ENCODE measurements around the gene SLC16A1. TPM values are rescaled to one million over a fixed set of nuclear protein-coding genes. Genes with fewer than 3 reads are reported as not detected.

The SLC16A1 gene
- total and polyA plus RNA-seq, 2 of the 8 experiments (the other 6 are each of a cell fraction or from before 2014, with no cell fraction given): 435 to 545 TPM

DNA sequence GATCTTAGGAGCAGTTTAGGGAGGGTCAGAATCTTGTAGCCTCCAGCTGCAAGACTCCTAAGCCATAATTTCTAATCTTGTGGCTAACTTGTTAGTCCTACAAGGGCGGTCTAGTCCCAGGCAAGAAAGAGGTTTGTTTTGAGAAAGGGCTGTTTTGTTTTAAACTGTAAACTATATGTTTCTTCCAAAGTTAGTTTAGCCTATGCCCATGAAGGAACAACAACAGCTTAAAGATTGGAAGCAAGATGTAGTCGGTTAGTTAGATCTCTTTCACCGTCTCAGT, 62.0 kb downstream of the SLC16A1 start:
- H4K5ac ChIP-seq (ENCODE audit: insufficient read length, low read depth, low read length): no peak overlapping the region
- peaks cover 0 to 7% (median 0%) of the 10 kb centered on the region in 4 experiments; a peak in 1 of 8 replicates for H3K36me3 ChIP-seq (ENCODE audit: control insufficient read depth in 2 of 4, insufficient read depth in 4 of 4, low read length in 3 of 4)
- H3K23me2 ChIP-seq (ENCODE audit: low read depth, low read length): no peaks in the 10 kb centered on the region
- peaks cover 13 to 18% of the 10 kb centered on the region in 2 experiments for H3K9me3 ChIP-seq (ENCODE audit: insufficient read depth in 2 of 2, low read depth in 1 of 2, low read length in 1 of 2)
- H3K27ac ChIP-seq (ENCODE audit: low read depth, low read length): no peak overlapping the region
- POLR2A ChIA-PET (ENCODE audit: partially characterized antibody): interaction anchor here (1.2 to 1.4 kb wide), 2 partner anchors 13 to 17 kb away, joined by 4 to 5 read pairs; no protein-coding TSS in a partner anchor
- no peaks in the 10 kb centered on the region for H3K27me3 ChIP-seq (replicated peaks in 1 of 4; ENCODE audit: control insufficient read depth in 3 of 4, extremely low read depth in 1 of 4, insufficient read depth in 3 of 4, low read length in 3 of 4)
- WGBS, 2 experiments (ENCODE audit: extremely low coverage in 1 of 2, insufficient coverage in 1 of 2, insufficient read length in 1 of 2, insufficient replicate concordance in 2 of 2, low coverage in 1 of 2, low lambda C conversion rate in 2 of 2, missing lambda C conversion rate in 1 of 2): 93% methylated on average over 3 of the region's 3 CpGs; no CpG with 5 or more reads in 1 of the 2 experiments
- no peak overlapping the region for H2AK5ac ChIP-seq (ENCODE audit: low read depth, low read length)
- FAIRE-seq (no peak), DNase-seq (ENCODE audit: low read depth in 1 of 2, low spot score in 2 of 2) (no peak)
- no peak overlapping the region for H3K56ac ChIP-seq (replicated peaks; ENCODE audit: insufficient read length, low read depth, low read length)
- no peak overlapping the region for H3K9ac ChIP-seq (replicated peaks in 1 of 4; ENCODE audit: extremely low read depth in 1 of 4, low read depth in 3 of 4, low read length in 3 of 4)
- no peak overlapping the region for H3K4me2 ChIP-seq (ENCODE audit: insufficient read depth in 1 of 2, low read depth in 2 of 2, low read length in 2 of 2)
- H3K4ac ChIP-seq (replicated peaks; ENCODE audit: insufficient read length, low read depth, low read length): no peak overlapping the region
- no peak overlapping the region for H2BK12ac ChIP-seq (ENCODE audit: low read depth, low read length)
- H3K18ac ChIP-seq (ENCODE audit: extremely low read depth, low read length): no peak overlapping the region
- no peak overlapping the region for H3K23ac ChIP-seq (ENCODE audit: insufficient read length)
- no peak overlapping the region for H4K91ac ChIP-seq (replicated peaks; ENCODE audit: insufficient read length, low read length)
- H3K4me1 ChIP-seq (replicated peaks in 1 of 4; ENCODE audit: control insufficient read depth in 3 of 4, insufficient read depth in 4 of 4, low read length in 3 of 4): no peaks in the 10 kb centered on the region
- H4K20me1 ChIP-seq (replicated peaks in 1 of 2; ENCODE audit: control insufficient read depth in 1 of 2, insufficient read depth in 2 of 2, low read length in 2 of 2): no peaks in the 10 kb centered on the region
- H2BK5ac ChIP-seq (ENCODE audit: low read depth, low read length): no peak overlapping the region
- no peaks in the 10 kb centered on the region for H3K79me1 ChIP-seq (ENCODE audit: low read depth, low read length)
- CTCF ChIA-PET (ENCODE audit: partially characterized antibody): interaction anchor here (0.7 to 2.8 kb wide), 8 partner anchors 9 to 179 kb away, joined by 3 to 10 read pairs (median 4); partner anchors contain the start of gene LRIG2
- no peak overlapping the region for H4K8ac ChIP-seq (ENCODE audit: extremely low read depth, insufficient read depth, low read length)
- no peak overlapping the region for H2AFZ ChIP-seq (ENCODE audit: low read length)
- H3K4me3 ChIP-seq (ENCODE audit: extremely low read depth in 1 of 4, insufficient read depth in 2 of 4, low read depth in 3 of 4, low read length in 4 of 4): no peak overlapping the region
- no peak overlapping the region for H2BK20ac ChIP-seq (ENCODE audit: low read length)
- H2BK15ac ChIP-seq (ENCODE audit: low read length): no peak overlapping the region
- no peak overlapping the region for H2BK120ac ChIP-seq (replicated peaks; ENCODE audit: low read depth, low read length)
- H3K14ac ChIP-seq (ENCODE audit: insufficient read length): no peak overlapping the region
- H3K79me2 ChIP-seq (ENCODE audit: control insufficient read depth in 1 of 2, insufficient read depth in 2 of 2, low read length in 2 of 2): no peaks in the 10 kb centered on the region
- TF ChIP-seq CHD1 (IDR thresholded peaks at IDR 0.05; ENCODE audit: low read depth, low read length) (no peak), RXRA (IDR thresholded peaks at IDR 0.05; ENCODE audit: insufficient read depth, low read depth, low read length) (no peak), JUN (IDR thresholded peaks at IDR 0.05; ENCODE audit: low read depth, low read length) (no peak), KDM1A (IDR thresholded peaks at IDR 0.05; ENCODE audit: borderline replicate concordance, low read length) (no peak), NRF1 (IDR thresholded peaks at IDR 0.05; ENCODE audit: low read depth, low read length) (no peak), BACH1 (IDR thresholded peaks at IDR 0.05; ENCODE audit: low read length) (no peak), EGR1 (IDR thresholded peaks at IDR 0.05; ENCODE audit: borderline replicate concordance, low read depth, low read length) (no peak), KDM4A (IDR thresholded peaks at IDR 0.05; ENCODE audit: low read depth, low read length, severe bottlenecking) (no peak), SP4 (IDR thresholded peaks at IDR 0.05; ENCODE audit: low read length) (no peak), RNF2 (IDR thresholded peaks at IDR 0.05; ENCODE audit: borderline replicate concordance, low read depth, low read length, missing control alignments, poor library complexity, severe bottlenecking) (no peak), CREB1 (IDR thresholded peaks at IDR 0.05) (no peak), GABPA (IDR thresholded peaks at IDR 0.05; ENCODE audit: borderline replicate concordance, insufficient read depth, low read length) (no peak), SUZ12 (IDR thresholded peaks at IDR 0.05; ENCODE audit: low read length) (no peak)
- TF ChIP-seq, protein P1, sequence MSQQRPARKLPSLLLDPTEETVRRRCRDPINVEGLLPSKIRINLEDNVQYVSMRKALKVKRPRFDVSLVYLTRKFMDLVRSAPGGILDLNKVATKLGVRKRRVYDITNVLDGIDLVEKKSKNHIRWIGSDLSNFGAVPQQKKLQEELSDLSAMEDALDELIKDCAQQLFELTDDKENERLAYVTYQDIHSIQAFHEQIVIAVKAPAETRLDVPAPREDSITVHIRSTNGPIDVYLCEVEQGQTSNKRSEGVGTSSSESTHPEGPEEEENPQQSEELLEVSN (IDR thresholded peaks at IDR 0.05): no peak

All from H1 (cell line).